Gastroesophageal sphincter (tissue), 4 donors: Measurements from ENCODE around the gene ASIC2. TPM values are rescaled to one million over a fixed set of nuclear protein-coding genes. Genes with fewer than 3 reads are reported as not detected.

Experiments
- ATAC-seq: fragments of 150-250 bp; one replicate; pipeline ENCODE4 v1.9.1; 2016; ENCODE audit warnings: mild to moderate bottlenecking, moderate library complexity
- H3K27ac ChIP-seq, 4 donors: fragments of 200-600 bp; sonication (generic) in 3 of 4; 1 replicate in 3 of 4; 2 replicates in 1 of 4; pipeline ENCODE4 v1.5.1; 2016 to 2019
- H3K27me3 ChIP-seq: fragments of 200-600 bp; sonication (generic); one replicate; pipeline ENCODE4 v1.5.1; 2019
- H3K36me3 ChIP-seq, 2 donors: fragments of 200-600 bp; sonication (generic); one replicate each; pipeline ENCODE4 v1.5.1; 2019; ENCODE audit warnings: control low read depth in 1 of 2
- H3K4me1 ChIP-seq, 3 donors: fragments of 200-600 bp; sonication (generic); 1 replicate in 2 of 3; 2 replicates in 1 of 3; pipeline ENCODE4 v1.5.1; 2016 to 2019; ENCODE audit warnings: control low read depth in 2 of 3
- H3K4me3 ChIP-seq, 2 donors: fragments of 200-600 bp; sonication (generic); one replicate each; pipeline ENCODE4 v1.5.1; 2019; ENCODE audit warnings: mild to moderate bottlenecking in 1 of 2, moderate library complexity in 1 of 2
- H3K9me3 ChIP-seq, 3 donors: fragments of 200-600 bp; sonication (generic); one replicate each; pipeline ENCODE4 v1.5.1; 2017 to 2019; ENCODE audit warnings: control low read depth in 2 of 3
- CTCF ChIP-seq, 4 experiments: fragments of 200-600 bp in 2 of 4; fragments of 450-650 bp in 2 of 4; sonication (generic) in 1 of 4; IDR thresholded peaks; one replicate each; pipeline ENCODE4 v1.5.1; 2017 to 2019; ENCODE audit warnings: antibody characterized with exemption in 4 of 4, mild to moderate bottlenecking in 2 of 4, moderate library complexity in 2 of 4
- EP300 ChIP-seq: sonication (generic); formaldehyde crosslinking; IDR thresholded peaks from one replicate; pipeline ENCODE4 v1.6.1; 2017; ENCODE audit warnings: antibody characterized with exemption, mild to moderate bottlenecking
- POLR2A ChIP-seq, 2 donors: fragments of 450-650 bp; IDR thresholded peaks; one replicate each; pipeline ENCODE4 v1.6.1; 2017; ENCODE audit warnings: antibody characterized with exemption in 2 of 2, mild to moderate bottlenecking in 2 of 2, moderate library complexity in 1 of 2
- POLR2AphosphoS5 ChIP-seq: sonication (generic); formaldehyde crosslinking; IDR thresholded peaks from one replicate; pipeline ENCODE4 v1.6.1; 2017; ENCODE audit warnings: antibody characterized with exemption
- WGBS, 2 donors: methylation state at CpG; one replicate each; pipeline ENCODE4 v1.1.5; 2018; ENCODE audit warnings: low coverage in 1 of 2; 5-methylcytosine and 5-hydroxymethylcytosine counted together
- total RNA-seq, 4 donors: library from RNA; depleted of rRNA; stranded (reverse); fragments of >200 nt; gene quantifications; one replicate each; pipeline ENCODE4 v1.1.0, GENCODE V29; 2016

Gene ASIC2
- total RNA-seq, 4 donors from 2014 or later = 0.15 TPM; not detected in 3

DNA sequence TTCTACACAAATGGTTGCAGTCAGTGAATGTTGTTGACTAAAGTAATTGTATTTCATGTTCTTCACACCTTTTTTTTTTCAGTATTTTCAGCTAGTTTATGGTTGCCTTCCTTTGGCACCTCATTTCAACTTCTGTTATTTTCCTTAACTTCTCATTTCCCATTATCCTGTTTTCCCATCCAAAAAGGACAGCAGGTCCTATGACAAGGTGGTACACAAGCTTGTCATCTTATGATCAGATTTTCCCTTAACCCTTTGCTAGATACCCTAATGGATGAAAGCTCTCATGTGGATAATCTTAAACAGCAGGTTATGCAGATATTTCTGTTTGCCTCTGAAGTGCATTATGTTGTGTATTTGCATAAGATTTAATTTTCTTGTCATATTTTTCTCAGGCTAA, 7.1 kb upstream of the ASIC2 start:
- no peak overlapping the region for H3K27ac ChIP-seq
- H3K4me3 ChIP-seq = no peak overlapping the region

DNA sequence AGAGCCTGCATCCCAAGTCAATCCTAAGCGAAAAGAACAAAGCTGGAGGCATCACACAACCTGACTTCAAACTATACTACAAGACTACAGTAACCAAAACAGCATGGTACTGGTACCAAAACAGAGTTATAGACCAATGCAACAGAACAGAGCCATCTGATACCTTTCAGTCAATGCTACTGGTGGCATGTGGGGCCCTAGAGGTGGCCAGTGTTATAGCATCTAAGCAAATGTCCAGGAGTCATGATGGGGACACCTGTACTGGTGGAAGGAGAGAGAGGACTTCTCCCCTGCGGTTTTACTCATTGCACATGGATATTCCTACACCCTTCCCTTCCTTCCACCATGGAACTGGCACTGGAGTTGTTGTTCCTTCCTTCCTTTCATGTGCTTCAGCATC, 6.0 kb upstream of the ASIC2 start:
- H3K36me3 ChIP-seq = no peaks in the 10 kb centered on the region
- no peak overlapping the region for H3K4me3 ChIP-seq
- H3K9me3 ChIP-seq = peaks cover 0 to 10% (median 2%) of the 10 kb centered on the region in 3 donors
- H3K4me1 ChIP-seq = no peaks in the 10 kb centered on the region
- H3K27me3 ChIP-seq = peaks cover 53% of the 10 kb centered on the region
- WGBS, 2 donors = 60 to 91% methylated on average over 1 to 2 of the region's 2 CpGs
- ATAC-seq = no peak
- no peak for TF ChIP-seq CTCF (IDR thresholded peaks at IDR 0.05)
- no peak for TF ChIP-seq POLR2AphosphoS5
- no peak for TF ChIP-seq POLR2A (IDR thresholded peaks at IDR 0.05)
- TF ChIP-seq EP300 = no peak
- no peak overlapping the region for H3K27ac ChIP-seq

More for the DNA sequence above, 7.1 kb upstream of the ASIC2 start:
- TF ChIP-seq CTCF (IDR thresholded peaks at IDR 0.05) (no peak), EP300 (no peak), POLR2A (IDR thresholded peaks at IDR 0.05) (no peak), POLR2AphosphoS5 (no peak)
- no peak for ATAC-seq
- Histone ChIP-seq H3K9me3 (peaks cover 0 to 10% (median 2%) of the 10 kb centered on the region in 3 donors), H3K4me1 (no peaks in the 10 kb centered on the region), H3K36me3 (no peaks in the 10 kb centered on the region), H3K27me3 (peaks cover 53% of the 10 kb centered on the region)

DNA sequence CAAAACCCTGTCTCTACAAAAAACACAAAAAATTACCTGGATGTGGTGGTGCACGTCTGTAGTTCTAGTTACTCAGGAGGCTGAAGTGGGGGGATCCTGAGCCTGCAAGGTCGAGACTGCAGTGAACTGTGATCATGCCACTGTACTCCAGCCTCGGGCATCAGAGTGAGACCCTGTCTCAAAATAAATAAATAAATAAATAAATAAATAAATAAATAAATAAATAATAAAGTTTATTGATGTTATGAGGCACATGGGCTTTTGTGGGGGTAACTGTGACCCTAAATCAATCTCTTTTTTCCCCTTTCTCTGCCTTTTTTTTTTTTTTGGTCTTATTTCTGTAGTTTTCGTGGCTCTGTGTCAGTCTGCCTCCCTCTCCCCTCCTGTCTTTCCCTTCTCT, 4.5 kb upstream of the ASIC2 start:
- Histone ChIP-seq H3K4me1 (peaks cover 0 to 9% (median 5%) of the 10 kb centered on the region in 3 donors), H3K4me3 (no peak overlapping the region), H3K36me3 (no peaks in the 10 kb centered on the region), H3K9me3 (peaks cover 0 to 10% (median 2%) of the 10 kb centered on the region in 3 donors), H3K27ac (no peak overlapping the region), H3K27me3 (peaks cover 66% of the 10 kb centered on the region)
- WGBS, 2 donors = 71 to 80% methylated on average over 1 to 4 of the region's 4 CpGs
- TF ChIP-seq EP300 (no peak), CTCF (IDR thresholded peaks at IDR 0.05) (no peak), POLR2AphosphoS5 (no peak), POLR2A (IDR thresholded peaks at IDR 0.05) (no peak)
- ATAC-seq = no peak

DNA sequence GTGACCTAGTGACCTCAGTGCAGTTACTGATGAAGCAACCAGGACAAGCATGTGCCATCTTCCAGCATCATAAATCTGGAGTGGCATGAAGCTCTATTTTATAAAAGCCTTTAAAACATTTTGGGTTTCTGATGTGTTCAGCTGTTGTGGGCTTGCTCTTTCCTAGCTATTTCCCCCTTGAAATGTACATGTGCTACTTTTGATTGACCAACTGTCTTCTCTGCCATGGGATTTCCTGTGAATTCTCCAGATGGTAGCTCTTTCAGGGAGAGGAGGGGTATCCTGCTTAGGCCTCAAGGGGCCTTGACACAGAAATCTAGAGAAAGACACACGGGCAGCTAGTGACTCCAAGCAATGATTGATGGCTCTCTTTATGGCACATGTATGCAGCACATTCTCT, 1.9 kb upstream of the ASIC2 start:
- WGBS, 2 donors = 13% methylated on average over 1 of the region's 1 CpG; no CpG with 5 or more reads in 1 of the 2 donors
- H3K36me3 ChIP-seq = no peaks in the 10 kb centered on the region
- no peak for ATAC-seq
- H3K4me3 ChIP-seq = no peak overlapping the region
- no peak overlapping the region for H3K27ac ChIP-seq
- no peak for TF ChIP-seq CTCF (IDR thresholded peaks at IDR 0.05)
- H3K4me1 ChIP-seq = peaks cover 0 to 25% (median 9%) of the 10 kb centered on the region in 3 donors
- peaks cover 0 to 10% (median 2%) of the 10 kb centered on the region in 3 donors for H3K9me3 ChIP-seq
- H3K27me3 ChIP-seq = peaks cover 78% of the 10 kb centered on the region

DNA sequence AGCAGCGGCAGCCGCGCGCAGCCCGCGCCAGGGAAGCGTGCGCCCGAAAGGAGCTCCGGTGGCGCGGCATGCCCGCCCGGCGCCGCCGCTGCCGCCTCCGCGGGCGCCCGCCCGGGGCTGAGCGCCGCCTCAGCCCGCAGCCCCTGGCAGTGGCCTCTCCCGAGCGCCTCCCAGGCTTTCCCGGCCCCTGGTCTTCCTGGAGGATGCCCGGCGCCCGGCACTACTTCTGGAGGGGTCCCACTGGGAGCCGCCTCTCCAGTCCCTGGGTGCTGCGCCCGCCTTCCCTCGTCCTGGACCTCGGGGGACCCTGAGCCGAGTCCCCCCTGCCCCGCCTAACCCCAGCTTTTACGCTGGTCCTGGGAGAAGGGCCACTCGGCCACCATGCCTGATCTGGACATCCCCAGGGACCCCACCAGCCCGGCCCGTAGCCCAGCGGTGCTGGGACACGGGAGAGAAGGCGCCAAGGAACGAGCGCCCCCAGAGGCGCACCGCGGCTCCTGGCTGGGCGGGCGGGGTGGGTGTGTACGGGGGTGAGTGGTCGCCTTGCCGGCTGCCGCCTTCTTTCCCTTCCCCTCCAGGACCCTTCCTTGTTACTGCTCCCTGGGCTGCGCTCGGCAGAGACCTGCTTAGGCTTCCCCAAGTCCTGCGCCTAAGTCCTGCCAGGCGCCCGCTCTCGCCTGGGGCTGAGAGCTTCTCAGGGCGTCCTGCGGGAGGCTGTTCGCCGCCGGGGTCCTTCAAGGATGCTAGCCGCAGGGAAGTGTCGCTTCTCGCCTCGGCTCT, 704 bp downstream of the ASIC2 start:
- Histone ChIP-seq H3K36me3 (no peaks in the 10 kb centered on the region), H3K4me3 (peak overlapping the region in 1 of 2 donors; percentile 38), H3K27ac (no peak overlapping the region), H3K4me1 (peaks cover 0 to 25% (median 9%) of the 10 kb centered on the region in 3 donors), H3K9me3 (no peaks in the 10 kb centered on the region), H3K27me3 (peaks cover 91% of the 10 kb centered on the region)
- ATAC-seq = no peak
- TF ChIP-seq POLR2A (IDR thresholded peaks at IDR 0.05) (no peak), CTCF (IDR thresholded peaks at IDR 0.05) (peak in 1 of 4 experiments; percentile 25)
- no CpG with 5 or more reads among the region's 72 CpGs for WGBS, 2 donors
